M059J (cell line): ENCODE measurements around the gene CDKN1B. TPM values are rescaled to one million over a fixed set of nuclear protein-coding genes. Genes with fewer than 3 reads are reported as not detected.

Experiments
- DNase-seq: peaks from one replicate; pipeline ENCODE4 v3.0.0-alpha.2; 2012; ENCODE audit warnings: low read depth
- total RNA-seq: library from RNA; depleted of rRNA; stranded (reverse); fragments of >200 nt; shearing (Covaris generic); gene quantifications from 2 replicates; pipeline ENCODE4 v1.2.3, GENCODE V29; 2014

CDKN1B gene
- total RNA-seq, 1 experiment from 2014 or later: 48.4 TPM

GRCh38 chr12:12701457-12701856, 15.7 kb upstream of the CDKN1B start:
- no peak for DNase-seq

- DNase-seq: peak; percentile 91
These were observed 12.5 kb upstream of the CDKN1B start for GRCh38 chr12:12704593-12705230.

GRCh38 chr12:12705838-12706520, 11.2 kb upstream of the CDKN1B start:
- DNase-seq: peak; percentile 23

- no peak for DNase-seq
These were observed 3.3 kb upstream of the CDKN1B start for GRCh38 chr12:12713932-12714275.

- DNase-seq: peak; percentile 63
These were observed 2.7 kb upstream of the CDKN1B start for GRCh38 chr12:12714276-12715021.

GRCh38 chr12:12715128-12715458, 2.1 kb upstream of the CDKN1B start:
- DNase-seq: no peak

- peak; percentile 39 for DNase-seq
These were observed 1.6 kb upstream of the CDKN1B start for GRCh38 chr12:12715459-12716150.

- peak; percentile 53 for DNase-seq
These were observed 896 bp upstream of the CDKN1B start for GRCh38 chr12:12716151-12716792.

GRCh38 chr12:12717586-12718380, 615 bp downstream of the CDKN1B start:
- DNase-seq: peak; percentile 36

- peak; percentile 18 for DNase-seq
These were observed 1.2 kb downstream of the CDKN1B start for GRCh38 chr12:12718381-12718759.

GRCh38 chr12:12718853-12719252, 1.7 kb downstream of the CDKN1B start:
- DNase-seq: peak; percentile 55

- DNase-seq: peak; percentile 50
These were observed 2.3 kb downstream of the CDKN1B start for GRCh38 chr12:12719496-12719895.

- peak; percentile 33 for DNase-seq
These were observed 2.9 kb downstream of the CDKN1B start for GRCh38 chr12:12720052-12720451.

- peak; percentile 67 for DNase-seq
These were observed 3.5 kb downstream of the CDKN1B start for GRCh38 chr12:12720672-12721161.

GRCh38 chr12:12721176-12721751, 4.1 kb downstream of the CDKN1B start:
- DNase-seq: peak; percentile 42

- DNase-seq: peak; percentile 29
These were observed 4.8 kb downstream of the CDKN1B start for GRCh38 chr12:12721814-12722434.

GRCh38 chr12:12722435-12723148, 5.4 kb downstream of the CDKN1B start:
- DNase-seq: peak; percentile 57

GRCh38 chr12:12723149-12723680, 6.0 kb downstream of the CDKN1B start:
- peak; percentile 49 for DNase-seq
